Esophagus muscularis mucosa (tissue), 4 donors: ENCODE data around the gene DUSP22. TPM values are rescaled to one million over a fixed set of nuclear protein-coding genes. Genes with fewer than 3 reads are reported as not detected.

ENCODE experiments used
- DNase-seq: peaks from one replicate; pipeline ENCODE4 v3.0.0-alpha.2; 2017; ENCODE audit errors: extremely low spot score
- H3K27ac ChIP-seq, 4 donors: fragments of 200-600 bp; sonication (generic); replicated peaks in 1 of 4; 1 replicate in 3 of 4; 2 replicates in 1 of 4; pipeline ENCODE4 v1.5.1; 2016 to 2019; ENCODE audit warnings: mild to moderate bottlenecking in 1 of 4
- H3K27me3 ChIP-seq, 4 donors: fragments of 200-600 bp; sonication (generic); one replicate each; pipeline versions ENCODE4 v1.5.1 to v1.6.0; 2016 to 2019
- H3K36me3 ChIP-seq, 4 donors: fragments of 200-600 bp; sonication (generic); one replicate each; pipeline ENCODE4 v1.5.1; 2016 to 2019
- H3K4me1 ChIP-seq, 4 donors: fragments of 200-600 bp; sonication (generic); one replicate each; pipeline ENCODE4 v1.5.1; 2016 to 2019
- H3K4me3 ChIP-seq, 4 donors: fragments of 200-600 bp; sonication (generic); 1 replicate in 2 of 4; 2 replicates in 2 of 4; pipeline ENCODE4 v1.5.1; 2016 to 2019; ENCODE audit warnings: mild to moderate bottlenecking in 4 of 4, moderate library complexity in 1 of 4
- H3K9me3 ChIP-seq, 4 donors: fragments of 200-600 bp; sonication (generic); 1 replicate in 3 of 4; 2 replicates in 1 of 4; pipeline ENCODE4 v1.5.1; 2016 to 2019
- CTCF ChIP-seq, 3 experiments: fragments of 200-600 bp in 2 of 3; fragments of 450-650 bp in 1 of 3; sonication (generic) in 2 of 3; IDR thresholded peaks; one replicate each; pipeline ENCODE4 v1.5.1; 2017 to 2019; ENCODE audit warnings: antibody characterized with exemption in 3 of 3, mild to moderate bottlenecking in 2 of 3, moderate library complexity in 1 of 3
- EP300 ChIP-seq: sonication (generic); formaldehyde crosslinking; IDR thresholded peaks from one replicate; pipeline ENCODE4 v1.6.1; 2017; ENCODE audit warnings: antibody characterized with exemption
- POLR2A ChIP-seq: fragments of 450-650 bp; IDR thresholded peaks from one replicate; pipeline ENCODE4 v1.6.1; 2017; ENCODE audit warnings: antibody characterized with exemption, moderate library complexity, mild to moderate bottlenecking, low read depth
- POLR2AphosphoS5 ChIP-seq, 2 donors: sonication (generic); formaldehyde crosslinking; IDR thresholded peaks; one replicate each; pipeline ENCODE4 v1.6.1; 2017; ENCODE audit warnings: antibody characterized with exemption in 2 of 2
- WGBS: methylation state at CpG from one replicate; pipeline ENCODE4 v1.1.5; 2018; 5-methylcytosine and 5-hydroxymethylcytosine counted together
- intact Hi-C: fragments of 100-400 bp; cut with DNase I; formaldehyde crosslinking; loops from one replicate; pipeline ENCODE4 v1.15.1; 2023
- total RNA-seq, 4 donors: library from RNA; depleted of rRNA; stranded (reverse); fragments of >200 nt; gene quantifications; one replicate each; pipeline versions ENCODE4 v1.1.0 to v1.2.1, GENCODE V29; 2016

Gene DUSP22
- total RNA-seq, 4 donors from 2014 or later = 67.7 to 95.6 (median 73.7) TPM

GRCh38 chr6:357791-358341 lies 65.6 kb downstream of the DUSP22 start:
- DNase-seq = no peak

GRCh38 chr6:358432-358831 lies 66.1 kb downstream of the DUSP22 start:
- intact Hi-C loops = no loop called here
- no peak for DNase-seq
- H3K9me3 ChIP-seq = peaks cover 0 to 9% (median 1%) of the 10 kb centered on the region in 4 donors
- WGBS = 95% methylated on average over 4 of the region's 4 CpGs
- H3K27me3 ChIP-seq = peaks cover 0 to 15% (median 0%) of the 10 kb centered on the region in 4 donors
- no peak for TF ChIP-seq EP300
- TF ChIP-seq POLR2AphosphoS5 (IDR thresholded peaks at IDR 0.05) = no peak
- no peak for TF ChIP-seq POLR2A
- no peak for TF ChIP-seq CTCF (IDR thresholded peaks at IDR 0.05)
- H3K4me3 ChIP-seq = no peak overlapping the region
- no peaks in the 10 kb centered on the region for H3K36me3 ChIP-seq
- no peaks in the 10 kb centered on the region for H3K4me1 ChIP-seq
- no peak overlapping the region for H3K27ac ChIP-seq

More at GRCh38 chr6:357791-358341, 65.6 kb downstream of the DUSP22 start:
- TF ChIP-seq POLR2A = no peak
- TF ChIP-seq EP300 = no peak
- TF ChIP-seq CTCF (IDR thresholded peaks at IDR 0.05) = no peak
- TF ChIP-seq POLR2AphosphoS5 (IDR thresholded peaks at IDR 0.05) = no peak
- Histone ChIP-seq H3K36me3 (peaks cover 0 to 1% (median under 1%) of the 10 kb centered on the region in 4 donors), H3K9me3 (peaks cover 0 to 3% (median 0%) of the 10 kb centered on the region in 4 donors), H3K4me3 (no peak overlapping the region), H3K27me3 (peaks cover 0 to 11% (median 0%) of the 10 kb centered on the region in 4 donors), H3K4me1 (no peaks in the 10 kb centered on the region), H3K27ac (no peak overlapping the region)
- WGBS = 86% methylated on average over 13 of the region's 13 CpGs
- intact Hi-C loops = no loop called here

- DNase-seq = no peak
- Histone ChIP-seq H3K4me3 (no peak overlapping the region), H3K9me3 (peaks cover 0 to 11% (median 3%) of the 10 kb centered on the region in 4 donors), H3K4me1 (no peaks in the 10 kb centered on the region), H3K27me3 (peaks cover 0 to 15% (median 0%) of the 10 kb centered on the region in 4 donors), H3K36me3 (no peaks in the 10 kb centered on the region), H3K27ac (no peak overlapping the region)
- intact Hi-C loops = no loop called here
- WGBS = 93% methylated on average over 8 of the region's 8 CpGs
- TF ChIP-seq EP300 (no peak), CTCF (IDR thresholded peaks at IDR 0.05) (no peak), POLR2A (no peak), POLR2AphosphoS5 (IDR thresholded peaks at IDR 0.05) (no peak)
These were observed 66.6 kb downstream of the DUSP22 start for GRCh38 chr6:358847-359246.

- no peaks in the 10 kb centered on the region for H3K4me1 ChIP-seq
- 73% methylated on average over 20 of the region's 20 CpGs for WGBS
- no peaks in the 10 kb centered on the region for H3K36me3 ChIP-seq
- TF ChIP-seq POLR2AphosphoS5 (IDR thresholded peaks at IDR 0.05) (no peak), POLR2A (no peak), EP300 (no peak), CTCF (IDR thresholded peaks at IDR 0.05) (no peak)
- peaks cover 0 to 15% (median 0%) of the 10 kb centered on the region in 4 donors for H3K27me3 ChIP-seq
- intact Hi-C loops = no loop called here
- no peak for DNase-seq
- H3K4me3 ChIP-seq = no peak overlapping the region
- H3K9me3 ChIP-seq = peaks cover 0 to 17% (median 4%) of the 10 kb centered on the region in 4 donors
- H3K27ac ChIP-seq = no peak overlapping the region
These were observed 67.2 kb downstream of the DUSP22 start for GRCh38 chr6:359261-360035.
